Activated T-helper 2 cell treated with anti-CD3 and anti-CD28 coated beads, Interferon-gamma antibody, Interleukin-2, Interleukin-4, amounts not matched to agents 10 μg/mL and 5 μg/mL and 100 μg/mL, durations not matched to agents 14 hours and 24 hours and 36 hours (primary cell): ENCODE results near the gene AZIN2. TPM values are rescaled to one million over a fixed set of nuclear protein-coding genes. Genes with fewer than 3 reads are reported as not detected.
A peak's percentile ranks its signal among the peaks of the same experiment; 100 is the strongest.
"Not testable (repeated sequence)": the region's sequence is repeated elsewhere in the genome, so short reads cannot be mapped to it uniquely, and the experiment has no call there.

Source experiments
- DNase-seq: peaks from one replicate; pipeline ENCODE4 v3.0.0; 2021; ENCODE audit warnings: low spot score
- H3K27ac Mint-ChIP-seq: one replicate; pipeline ENCODE4 v1.8.0; 2021; ENCODE audit warnings: mixed read lengths
- H3K27me3 Mint-ChIP-seq: one replicate; pipeline ENCODE4 v1.8.0; 2021; ENCODE audit warnings: low read depth, mixed read lengths
- H3K36me3 Mint-ChIP-seq: one replicate; pipeline ENCODE4 v1.8.0; 2021; ENCODE audit warnings: low read depth, mixed read lengths
- H3K4me1 Mint-ChIP-seq: one replicate; pipeline ENCODE4 v1.8.0; 2021; ENCODE audit warnings: low read depth, mixed read lengths
- H3K4me3 Mint-ChIP-seq: one replicate; pipeline ENCODE4 v1.8.0; 2021; ENCODE audit warnings: low read depth, mild to moderate bottlenecking, moderate library complexity, mixed read lengths
- H3K9me3 Mint-ChIP-seq: one replicate; pipeline ENCODE4 v1.8.0; 2021; ENCODE audit warnings: mixed read lengths
- intact Hi-C: fragments of 100-400 bp; cut with micrococcal nuclease; formaldehyde crosslinking; loops from one replicate; pipeline ENCODE4 v1.15.1; 2023
- total RNA-seq: library from RNA; stranded (reverse); gene quantifications from 2 replicates; pipeline ENCODE4 v1.2.3, GENCODE V29; 2022

The AZIN2 gene
- total RNA-seq, 1 donor from 2014 or later: 2.4 TPM

GRCh38 chr1:33127001-33127823 lies 46.3 kb downstream of the AZIN2 start:
- no peaks in the 10 kb centered on the region for H3K27me3 Mint-ChIP-seq
- peaks cover 47% of the 10 kb centered on the region for H3K4me1 Mint-ChIP-seq
- peak overlapping the region; percentile 96 for H3K4me3 Mint-ChIP-seq

DNA sequence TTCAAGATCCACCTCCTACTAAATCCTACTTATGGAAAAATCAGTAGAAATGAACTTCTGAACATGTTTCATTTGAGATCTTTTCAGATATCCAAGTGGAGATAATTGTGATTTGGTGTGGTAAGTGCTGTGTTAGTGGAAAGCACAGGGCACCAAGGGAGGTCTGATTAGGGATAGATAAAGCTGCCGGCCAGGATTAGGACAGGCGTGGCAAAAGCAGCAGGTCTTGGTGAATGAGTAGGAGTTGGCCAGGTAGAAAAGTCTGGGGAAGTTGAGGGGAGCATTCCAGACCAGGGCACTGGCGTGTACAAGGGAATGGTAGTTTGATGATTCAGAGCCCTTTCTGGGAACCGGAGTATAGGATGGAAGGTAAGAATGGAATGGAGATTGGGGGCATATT lies 47.8 kb downstream of the AZIN2 start:
- peak overlapping the region; percentile 30 for H3K27ac Mint-ChIP-seq
- H3K36me3 Mint-ChIP-seq: peaks cover 45% of the 10 kb centered on the region
- H3K9me3 Mint-ChIP-seq: no peaks in the 10 kb centered on the region
- DNase-seq: no peak
- peak overlapping the region; percentile 45 for H3K4me3 Mint-ChIP-seq
- intact Hi-C loops: loop anchor here (5.0 kb wide), 3 partner anchors 46 to 166 kb away; partner anchors contain the start of genes AK2, AZIN2 and RNF19B
- H3K27me3 Mint-ChIP-seq: no peaks in the 10 kb centered on the region
- H3K4me1 Mint-ChIP-seq: peaks cover 58% of the 10 kb centered on the region

More at GRCh38 chr1:33127001-33127823, 46.3 kb downstream of the AZIN2 start:
- H3K27ac Mint-ChIP-seq: peak overlapping the region; percentile 96
- peaks cover 41% of the 10 kb centered on the region for H3K36me3 Mint-ChIP-seq
- intact Hi-C loops: loop anchor here (1.0 to 5.0 kb wide), 7 partner anchors 28 to 310 kb away; partner anchors contain the start of genes AK2, AZIN2, RNF19B and S100PBP
- DNase-seq: peak; percentile 99
- no peaks in the 10 kb centered on the region for H3K9me3 Mint-ChIP-seq

GRCh38 chr1:33130297-33130696 lies 49.3 kb downstream of the AZIN2 start:
- intact Hi-C loops: loop anchor here (2.0 kb wide), 1 partner anchor 221 kb away; no protein-coding TSS in a partner anchor
- H3K36me3 Mint-ChIP-seq: peaks cover 35% of the 10 kb centered on the region
- DNase-seq: no peak
- peak overlapping the region; percentile 70 for H3K27ac Mint-ChIP-seq
- no peak overlapping the region for H3K4me3 Mint-ChIP-seq
- H3K4me1 Mint-ChIP-seq: peaks cover 57% of the 10 kb centered on the region
- no peaks in the 10 kb centered on the region for H3K9me3 Mint-ChIP-seq
- H3K27me3 Mint-ChIP-seq: no peaks in the 10 kb centered on the region

GRCh38 chr1:33131191-33131590 lies 50.2 kb downstream of the AZIN2 start:
- Mint-ChIP-seq H3K4me1 (peaks cover 48% of the 10 kb centered on the region), H3K27me3 (no peaks in the 10 kb centered on the region), H3K27ac (no peak overlapping the region), H3K4me3 (no peak overlapping the region), H3K9me3 (no peaks in the 10 kb centered on the region), H3K36me3 (peaks cover 26% of the 10 kb centered on the region)
- intact Hi-C loops: loop anchor here (2.0 kb wide), 1 partner anchor 220 kb away; no protein-coding TSS in a partner anchor
- DNase-seq: no peak

- Mint-ChIP-seq H3K4me1 (peaks cover 43% of the 10 kb centered on the region), H3K27ac (peak overlapping the region; percentile 10), H3K36me3 (peaks cover 17% of the 10 kb centered on the region), H3K27me3 (no peaks in the 10 kb centered on the region), H3K4me3 (no peak overlapping the region), H3K9me3 (no peaks in the 10 kb centered on the region)
- intact Hi-C loops: no loop called here
- no peak for DNase-seq
These were observed 51.6 kb downstream of the AZIN2 start for GRCh38 chr1:33132549-33132948.

DNA sequence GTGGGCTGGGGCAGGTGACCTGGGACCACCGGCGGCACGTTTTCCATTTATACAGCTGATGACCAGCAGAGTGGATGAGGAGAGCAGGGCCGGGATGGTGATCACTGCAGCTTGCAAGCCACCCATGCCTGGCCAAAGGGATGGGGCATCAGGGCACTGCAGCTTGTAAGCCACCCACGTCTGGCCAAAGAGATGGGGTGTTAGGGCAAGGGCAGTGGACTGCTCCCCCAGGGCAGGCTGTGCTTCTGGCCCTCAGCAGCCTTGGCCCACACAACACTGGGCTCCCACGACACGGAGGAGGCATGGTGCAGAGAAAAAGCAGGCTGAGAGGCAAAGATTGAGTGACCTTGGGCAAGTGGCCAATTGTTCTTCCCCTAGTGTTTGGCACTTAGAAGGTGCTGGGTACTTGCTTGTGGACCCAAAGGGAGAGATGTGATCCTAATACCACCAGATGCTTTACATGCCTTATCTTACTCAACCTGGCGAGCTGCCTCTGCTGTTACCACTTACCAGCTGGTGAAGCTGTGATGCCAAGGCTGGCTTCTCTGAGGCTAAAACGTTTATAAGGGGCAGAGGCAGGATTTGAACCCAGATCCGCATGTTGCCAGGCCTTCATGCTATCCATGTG lies 52.6 kb downstream of the AZIN2 start:
- Mint-ChIP-seq H3K4me3 (no peak overlapping the region), H3K9me3 (no peaks in the 10 kb centered on the region), H3K4me1 (peaks cover 36% of the 10 kb centered on the region), H3K27me3 (no peaks in the 10 kb centered on the region), H3K27ac (no peak overlapping the region), H3K36me3 (peaks cover 15% of the 10 kb centered on the region)
- intact Hi-C loops: no loop called here
- DNase-seq: no peak

GRCh38 chr1:33136041-33136440 lies 55.1 kb downstream of the AZIN2 start:
- DNase-seq, H3K27me3 Mint-ChIP-seq, H3K36me3 Mint-ChIP-seq, H3K4me3 Mint-ChIP-seq, intact Hi-C loops, H3K9me3 Mint-ChIP-seq, H3K27ac Mint-ChIP-seq: not testable (repeated sequence)
- peaks cover 22% of the 10 kb centered on the region for H3K4me1 Mint-ChIP-seq

DNA sequence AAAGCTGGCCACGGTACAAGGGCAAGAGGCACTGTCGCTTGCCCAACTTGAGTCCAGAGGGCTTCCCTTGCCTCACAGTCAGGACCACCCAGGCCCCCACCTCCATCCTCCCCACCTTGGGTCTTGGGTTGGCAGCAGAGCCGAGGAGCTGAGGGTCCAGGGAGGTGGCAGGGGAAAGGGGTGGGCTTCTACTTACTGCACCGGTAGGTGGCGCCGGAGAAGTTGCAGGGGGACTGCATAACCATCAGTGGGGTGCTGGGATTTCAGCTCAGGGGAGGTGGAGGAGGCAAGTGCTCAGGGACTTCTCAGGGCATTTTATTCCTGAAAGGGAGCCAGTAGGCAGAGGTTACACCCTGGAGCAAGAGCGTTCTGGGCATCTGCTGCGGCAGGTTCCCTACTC lies 56.8 kb downstream of the AZIN2 start:
- Mint-ChIP-seq H3K4me3 (no peak overlapping the region), H3K4me1 (peaks cover 13% of the 10 kb centered on the region), H3K27ac (no peak overlapping the region), H3K36me3 (no peaks in the 10 kb centered on the region), H3K27me3 (no peaks in the 10 kb centered on the region), H3K9me3 (no peaks in the 10 kb centered on the region)
- DNase-seq: peak; percentile 12
- intact Hi-C loops: no loop called here

GRCh38 chr1:33140153-33141149 lies 59.5 kb downstream of the AZIN2 start:
- H3K4me3 Mint-ChIP-seq: no peak overlapping the region
- intact Hi-C loops: no loop called here
- no peak overlapping the region for H3K27ac Mint-ChIP-seq

DNA sequence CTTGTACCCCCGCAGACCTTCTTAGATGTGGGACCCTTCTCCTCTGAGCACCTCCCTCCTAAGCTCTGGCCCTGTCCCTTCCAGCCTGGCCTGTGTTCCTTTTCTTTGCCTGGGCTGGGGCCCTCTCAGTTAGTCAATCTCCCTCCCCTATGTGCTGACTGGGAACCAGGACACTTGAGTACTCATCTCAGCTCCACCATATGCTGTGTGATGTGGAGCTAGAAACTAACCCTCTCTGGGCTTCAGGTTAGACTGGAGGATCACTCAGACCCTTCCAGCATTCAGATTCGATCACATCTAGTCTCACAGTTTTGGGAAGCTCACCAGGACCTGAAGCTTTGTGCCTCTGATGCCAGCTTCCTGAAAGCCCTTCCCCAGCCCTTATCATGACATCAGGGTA lies 60.3 kb downstream of the AZIN2 start:
- no peak overlapping the region for H3K27ac Mint-ChIP-seq
- intact Hi-C loops: no loop called here
- no peaks in the 10 kb centered on the region for H3K27me3 Mint-ChIP-seq
- no peak overlapping the region for H3K4me3 Mint-ChIP-seq
- H3K36me3 Mint-ChIP-seq: no peaks in the 10 kb centered on the region
- H3K9me3 Mint-ChIP-seq: no peaks in the 10 kb centered on the region
- peaks cover 8% of the 10 kb centered on the region for H3K4me1 Mint-ChIP-seq
- no peak for DNase-seq

More at GRCh38 chr1:33140153-33141149, 59.5 kb downstream of the AZIN2 start:
- DNase-seq: no peak
- Mint-ChIP-seq H3K27me3 (no peaks in the 10 kb centered on the region), H3K9me3 (no peaks in the 10 kb centered on the region), H3K36me3 (no peaks in the 10 kb centered on the region), H3K4me1 (peaks cover 8% of the 10 kb centered on the region)

DNA sequence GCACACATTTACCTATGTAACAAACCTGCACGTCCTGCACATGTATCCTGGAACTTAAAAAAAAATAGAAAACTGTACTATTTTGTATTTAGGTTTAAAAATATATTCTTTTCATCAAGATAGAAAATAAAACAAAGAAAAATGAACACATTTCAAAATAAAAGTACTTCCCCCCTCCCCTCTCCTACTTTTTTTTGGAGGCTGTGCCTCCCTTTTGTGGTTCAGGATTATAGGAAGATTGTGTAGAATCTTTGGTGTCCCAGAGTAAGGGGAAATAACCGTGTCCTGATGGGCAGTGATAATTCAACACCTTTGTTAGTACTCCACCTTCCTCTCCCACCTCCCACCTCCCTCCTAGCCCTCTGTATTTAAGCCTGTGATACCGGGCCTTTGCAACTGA lies 60.8 kb downstream of the AZIN2 start:
- Mint-ChIP-seq H3K36me3 (peaks cover 4% of the 10 kb centered on the region), H3K27ac (no peak overlapping the region), H3K4me3 (no peak overlapping the region), H3K4me1 (peaks cover 8% of the 10 kb centered on the region), H3K27me3 (no peaks in the 10 kb centered on the region), H3K9me3 (no peaks in the 10 kb centered on the region)
- intact Hi-C loops: no loop called here
- DNase-seq: no peak

DNA sequence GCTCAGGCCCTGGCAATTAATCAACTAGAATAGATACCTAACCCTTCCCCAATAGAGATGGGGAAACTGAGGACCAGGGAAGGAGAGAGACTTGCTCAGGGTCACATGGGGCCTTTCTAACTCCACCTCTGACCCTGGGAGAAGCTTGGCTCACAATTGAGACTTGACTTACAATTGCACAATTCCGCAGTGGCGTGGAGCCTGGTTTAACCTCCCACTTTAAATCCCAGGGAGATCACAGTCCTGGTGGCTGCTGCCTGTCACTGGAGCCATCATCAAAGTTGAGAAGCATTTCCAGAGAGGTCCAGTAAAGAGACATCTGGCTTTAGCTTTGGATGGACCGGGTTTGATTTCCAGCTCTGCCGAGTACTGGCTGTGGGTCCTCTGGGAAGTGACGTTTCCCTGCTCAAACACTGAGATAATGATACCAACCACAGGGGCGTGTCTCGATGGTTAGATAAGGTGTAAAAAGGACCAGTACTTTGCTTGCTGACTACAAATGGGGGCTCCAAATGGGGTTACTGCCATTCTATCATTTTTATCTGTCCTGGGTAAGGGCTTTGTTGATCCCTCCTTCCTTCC lies 61.6 kb downstream of the AZIN2 start:
- H3K27ac Mint-ChIP-seq: no peak overlapping the region
- intact Hi-C loops: no loop called here
- H3K9me3 Mint-ChIP-seq: no peaks in the 10 kb centered on the region
- no peak for DNase-seq
- H3K27me3 Mint-ChIP-seq: no peaks in the 10 kb centered on the region
- H3K4me3 Mint-ChIP-seq: no peak overlapping the region
- H3K36me3 Mint-ChIP-seq: peaks cover 5% of the 10 kb centered on the region
- peaks cover 8% of the 10 kb centered on the region for H3K4me1 Mint-ChIP-seq
